Suprapubic skin (tissue), 4 donors: ENCODE results near the gene CTU2. TPM values are rescaled to one million over a fixed set of nuclear protein-coding genes. Genes with fewer than 3 reads are reported as not detected.

Experiments used
- DNase-seq, 2 donors: peaks; one replicate each; pipeline ENCODE4 v3.0.0-alpha.2; 2019; ENCODE audit warnings: low spot score in 2 of 2
- H3K27ac ChIP-seq: fragments of 200-600 bp; sonication (generic); one replicate; pipeline ENCODE4 v1.5.1; 2019
- H3K27me3 ChIP-seq: fragments of 200-600 bp; sonication (generic); one replicate; pipeline ENCODE4 v1.5.1; 2019
- H3K36me3 ChIP-seq: fragments of 200-600 bp; sonication (generic); one replicate; pipeline ENCODE4 v1.5.1; 2019
- H3K4me1 ChIP-seq: fragments of 200-600 bp; sonication (generic); one replicate; pipeline ENCODE4 v1.5.1; 2019
- H3K4me3 ChIP-seq: fragments of 200-600 bp; sonication (generic); one replicate; pipeline ENCODE4 v1.5.1; 2019; ENCODE audit warnings: mild to moderate bottlenecking
- H3K9me3 ChIP-seq: fragments of 200-600 bp; sonication (generic); one replicate; pipeline ENCODE4 v1.5.1; 2019
- EP300 ChIP-seq: sonication (generic); formaldehyde crosslinking; IDR thresholded peaks from one replicate; pipeline ENCODE4 v1.6.1; 2017; ENCODE audit warnings: antibody characterized with exemption
- POLR2A ChIP-seq, 2 donors: fragments of 450-650 bp; IDR thresholded peaks; one replicate each; pipeline ENCODE4 v1.6.1; 2017; ENCODE audit warnings: antibody characterized with exemption in 2 of 2, mild to moderate bottlenecking in 2 of 2, moderate library complexity in 2 of 2
- POLR2AphosphoS5 ChIP-seq, 3 donors: sonication (generic); formaldehyde crosslinking; IDR thresholded peaks; one replicate each; pipeline ENCODE4 v1.6.1; 2017; ENCODE audit warnings: antibody characterized with exemption in 3 of 3
- WGBS: methylation state at CpG from one replicate; pipeline ENCODE4 v1.1.5; 2018; 5-methylcytosine and 5-hydroxymethylcytosine counted together
- total RNA-seq, 4 donors: library from RNA; depleted of rRNA; stranded (reverse); fragments of >200 nt; gene quantifications; one replicate each; pipeline ENCODE4 v1.1.0, GENCODE V29; 2016
- TF ChIP-seq, protein P1 (sequence below), 2 donors: fragments of 200-600 bp in 1 of 2; fragments of 450-650 bp in 1 of 2; sonication (generic) in 1 of 2; IDR thresholded peaks; one replicate each; pipeline ENCODE4 v1.5.1; 2016 to 2019; ENCODE audit warnings: antibody characterized with exemption in 2 of 2, mild to moderate bottlenecking in 1 of 2, moderate library complexity in 1 of 2

CTU2 gene
- total RNA-seq = 10 to 100 TPM in 2 of 4 donors, 1 to 10 TPM in 2; 7.8 to 17.8 (median 10.9) TPM

DNA sequence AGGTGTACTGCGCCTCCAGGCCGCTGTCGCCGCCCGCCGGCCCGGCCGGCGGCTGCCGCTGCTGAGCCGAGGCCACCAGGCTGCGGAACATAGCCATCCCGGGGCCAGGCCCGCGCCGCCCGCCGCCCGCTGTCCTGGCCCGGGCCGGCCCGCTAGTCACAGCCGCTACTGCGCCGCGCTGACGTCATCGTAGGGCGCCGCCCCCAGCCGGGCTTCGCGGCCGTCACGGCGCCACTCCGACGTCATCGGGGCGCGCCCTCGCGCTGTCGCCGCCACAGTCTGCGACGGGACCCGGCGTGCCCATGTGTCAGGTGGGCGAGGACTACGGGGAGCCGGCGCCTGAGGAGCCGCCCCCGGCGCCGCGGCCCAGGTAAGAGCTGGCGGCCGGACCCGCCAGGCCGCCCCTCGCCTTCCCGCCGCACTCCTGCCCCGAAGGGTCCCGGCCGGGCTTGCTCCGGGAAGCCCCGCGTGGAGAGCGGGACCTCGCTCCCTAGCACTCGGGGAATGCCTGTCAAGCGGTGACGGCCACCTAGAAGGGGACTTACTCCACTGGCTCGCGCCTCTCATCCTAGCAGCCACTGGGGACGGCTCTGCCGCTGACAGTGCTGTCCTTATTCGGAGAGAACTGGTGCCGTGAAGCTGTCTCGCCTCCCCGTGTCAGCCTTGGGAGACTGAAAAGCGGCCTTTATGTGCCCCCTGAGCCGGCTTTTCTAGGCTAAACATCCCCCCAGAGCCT lies at the start of gene CTU2, which contains the start of gene RNF166:
Gene CTU2 (plus strand): TSS at position 275 of the 736 bp plus-strand sequence. CDS start 28 bp downstream, at position 303.
Gene RNF166 (minus strand): TSS at position 180 of the 736 bp plus-strand sequence. CDS start 83 bp downstream, at position 97.
- H3K4me3 ChIP-seq = peak within 1 kb of the TSS; percentile 100
- peak; percentile 90 to 91 for DNase-seq
- peaks cover 5% of the 10 kb centered on the region for H3K36me3 ChIP-seq
- no peaks in the 10 kb centered on the region for H3K9me3 ChIP-seq
- H3K4me1 ChIP-seq = peaks cover 57% of the 10 kb centered on the region
- TF ChIP-seq POLR2AphosphoS5 (IDR thresholded peaks at IDR 0.05) (peak in 2 of 3 donors; percentile 72 to 89), POLR2A (IDR thresholded peaks at IDR 0.05) (peak in 1 of 2 donors; percentile 42), EP300 (no peak)
- TF ChIP-seq, protein P1, sequence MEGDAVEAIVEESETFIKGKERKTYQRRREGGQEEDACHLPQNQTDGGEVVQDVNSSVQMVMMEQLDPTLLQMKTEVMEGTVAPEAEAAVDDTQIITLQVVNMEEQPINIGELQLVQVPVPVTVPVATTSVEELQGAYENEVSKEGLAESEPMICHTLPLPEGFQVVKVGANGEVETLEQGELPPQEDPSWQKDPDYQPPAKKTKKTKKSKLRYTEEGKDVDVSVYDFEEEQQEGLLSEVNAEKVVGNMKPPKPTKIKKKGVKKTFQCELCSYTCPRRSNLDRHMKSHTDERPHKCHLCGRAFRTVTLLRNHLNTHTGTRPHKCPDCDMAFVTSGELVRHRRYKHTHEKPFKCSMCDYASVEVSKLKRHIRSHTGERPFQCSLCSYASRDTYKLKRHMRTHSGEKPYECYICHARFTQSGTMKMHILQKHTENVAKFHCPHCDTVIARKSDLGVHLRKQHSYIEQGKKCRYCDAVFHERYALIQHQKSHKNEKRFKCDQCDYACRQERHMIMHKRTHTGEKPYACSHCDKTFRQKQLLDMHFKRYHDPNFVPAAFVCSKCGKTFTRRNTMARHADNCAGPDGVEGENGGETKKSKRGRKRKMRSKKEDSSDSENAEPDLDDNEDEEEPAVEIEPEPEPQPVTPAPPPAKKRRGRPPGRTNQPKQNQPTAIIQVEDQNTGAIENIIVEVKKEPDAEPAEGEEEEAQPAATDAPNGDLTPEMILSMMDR (IDR thresholded peaks at IDR 0.05) = no peak
- no peaks in the 10 kb centered on the region for H3K27me3 ChIP-seq
- H3K27ac ChIP-seq = peak within 1 kb of the TSS; percentile 89
- WGBS = 0% methylated on average over 2 of the region's 86 CpGs

DNA sequence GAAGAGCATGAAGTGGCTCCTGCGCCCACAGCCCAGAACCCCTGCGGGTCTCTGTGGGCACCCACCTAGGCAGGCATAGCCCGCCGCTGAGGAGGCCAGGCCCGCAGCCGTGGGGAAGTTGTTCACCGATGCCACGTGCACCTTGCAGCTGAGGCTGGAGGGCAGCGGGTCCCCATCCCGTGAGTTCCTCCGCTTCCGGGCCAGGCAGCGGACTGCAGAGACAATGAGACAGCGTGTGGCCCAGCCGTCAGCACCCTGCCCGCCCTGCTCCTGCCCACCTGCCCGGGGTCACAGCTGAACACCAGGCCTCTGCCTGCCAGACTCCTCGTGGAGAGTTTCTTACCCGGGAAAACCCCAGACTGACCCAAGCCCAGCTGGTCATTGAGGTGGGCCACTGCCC lies 48.9 kb upstream of the CTU2 start:
- Histone ChIP-seq H3K9me3 (no peaks in the 10 kb centered on the region), H3K4me3 (no peak overlapping the region), H3K36me3 (peaks cover 25% of the 10 kb centered on the region), H3K4me1 (peaks cover 14% of the 10 kb centered on the region), H3K27ac (no peak overlapping the region), H3K27me3 (no peaks in the 10 kb centered on the region)
- no peak for TF ChIP-seq EP300
- TF ChIP-seq, protein P1 (IDR thresholded peaks at IDR 0.05) = no peak
- WGBS = 100% methylated on average over 2 of the region's 19 CpGs
- DNase-seq = no peak

DNA sequence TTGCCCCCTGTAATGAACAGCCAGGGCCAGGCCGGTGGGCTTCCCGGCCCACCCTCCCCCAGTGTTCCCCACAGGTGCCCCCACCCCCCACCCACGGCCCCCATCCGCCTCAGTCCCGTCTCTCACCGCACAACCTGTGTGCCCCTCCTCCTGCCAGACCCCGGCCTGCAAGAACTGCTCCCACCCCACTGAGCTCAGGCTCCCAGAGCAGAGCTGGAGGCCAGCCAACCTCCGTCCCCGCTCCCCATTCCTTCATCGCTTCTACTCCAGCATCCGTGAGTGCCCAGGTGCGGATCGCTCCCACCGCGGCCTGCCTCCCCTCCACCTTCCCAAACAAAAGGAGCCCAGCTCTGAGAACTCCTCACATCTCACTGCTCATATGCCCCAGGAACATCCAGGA lies 47.6 kb upstream of the CTU2 start:
- Histone ChIP-seq H3K4me1 (peaks cover 19% of the 10 kb centered on the region), H3K9me3 (no peaks in the 10 kb centered on the region), H3K27ac (no peak overlapping the region), H3K27me3 (no peaks in the 10 kb centered on the region), H3K36me3 (peaks cover 15% of the 10 kb centered on the region), H3K4me3 (no peak overlapping the region)
- WGBS = 91% methylated on average over 13 of the region's 15 CpGs
- TF ChIP-seq POLR2A (IDR thresholded peaks at IDR 0.05) (no peak), EP300 (no peak), POLR2AphosphoS5 (IDR thresholded peaks at IDR 0.05) (no peak)
- TF ChIP-seq, protein P1 (IDR thresholded peaks at IDR 0.05) = no peak
- DNase-seq = no peak

DNA sequence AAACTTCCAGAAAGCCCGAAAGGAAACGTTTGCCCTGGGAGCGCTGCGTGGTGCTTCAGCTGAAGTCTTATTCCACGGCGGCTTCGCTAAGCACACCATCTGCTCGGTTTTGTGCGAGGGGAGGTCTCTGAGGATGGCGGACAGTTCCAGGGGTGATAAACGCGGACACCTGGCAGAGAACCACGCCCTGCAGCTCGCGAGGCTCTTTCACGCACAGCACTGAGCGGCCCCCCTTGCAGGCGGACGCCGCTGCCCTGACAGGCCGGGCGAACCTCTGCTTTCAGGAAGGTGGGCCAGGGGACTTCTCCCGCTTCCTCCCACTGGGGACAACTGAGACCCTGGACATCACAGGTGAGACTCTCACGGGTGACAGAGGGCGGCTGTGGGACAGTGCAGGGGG lies 47.1 kb upstream of the CTU2 start:
- no peak for DNase-seq
- Histone ChIP-seq H3K4me3 (no peak overlapping the region), H3K36me3 (peaks cover 13% of the 10 kb centered on the region), H3K4me1 (peaks cover 23% of the 10 kb centered on the region), H3K9me3 (no peaks in the 10 kb centered on the region), H3K27me3 (no peaks in the 10 kb centered on the region), H3K27ac (no peak overlapping the region)
- WGBS = 93% methylated on average over 17 of the region's 25 CpGs
- TF ChIP-seq POLR2A (IDR thresholded peaks at IDR 0.05) (no peak), POLR2AphosphoS5 (IDR thresholded peaks at IDR 0.05) (no peak), EP300 (no peak)
- TF ChIP-seq, protein P1 (IDR thresholded peaks at IDR 0.05) = no peak

DNA sequence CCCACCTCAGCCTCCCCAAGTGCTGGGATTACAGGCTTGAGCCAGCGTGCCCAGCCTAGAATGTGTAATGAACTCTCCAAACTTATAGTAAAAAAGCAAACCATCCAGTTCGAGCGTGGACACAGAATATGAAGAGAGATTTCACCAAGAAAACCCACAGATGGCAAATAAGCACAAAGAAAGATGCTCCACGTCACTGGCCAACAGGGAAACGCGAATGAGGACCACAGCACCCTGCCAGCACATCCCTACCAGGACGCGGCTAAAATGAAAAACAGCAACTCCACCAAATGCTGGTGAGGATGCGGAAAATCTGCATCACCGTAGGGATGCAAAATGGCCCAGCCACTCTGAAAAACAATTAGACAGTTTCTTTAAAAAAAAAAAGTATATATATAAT lies 44.8 kb upstream of the CTU2 start:
- Histone ChIP-seq H3K27ac (no peak overlapping the region), H3K27me3 (no peaks in the 10 kb centered on the region), H3K9me3 (no peaks in the 10 kb centered on the region), H3K4me3 (no peak overlapping the region), H3K36me3 (no peaks in the 10 kb centered on the region), H3K4me1 (peaks cover 23% of the 10 kb centered on the region)
- TF ChIP-seq, protein P1 (IDR thresholded peaks at IDR 0.05) = no peak
- TF ChIP-seq POLR2A (IDR thresholded peaks at IDR 0.05) (no peak), EP300 (no peak), POLR2AphosphoS5 (IDR thresholded peaks at IDR 0.05) (no peak)
- whole genome bisulfite sequencing = 65% methylated on average over 10 of the region's 10 CpGs
- no peak for DNase-seq
